Measurements from ENCODE around the gene SLF2.
"Not testable (repeated sequence)": the region's sequence is repeated elsewhere in the genome, so short reads cannot be mapped to it uniquely, and the experiment has no call there.

Gene SLF2

GRCh38 chr10:100881556-100882213 lies 31.1 kb upstream of the SLF2 start:
- no peak for DNase-seq

- no peak for DNase-seq
Measured at GRCh38 chr10:100882252-100882651, 30.5 kb upstream of the SLF2 start.

- DNase-seq = no peak
Measured at GRCh38 chr10:100882671-100883311, 30.0 kb upstream of the SLF2 start.

- no peak for DNase-seq
Measured at GRCh38 chr10:100883312-100883821, 29.4 kb upstream of the SLF2 start.

GRCh38 chr10:100885611-100886010 lies 27.2 kb upstream of the SLF2 start:
- DNase-seq = not testable (repeated sequence)

- no peak for DNase-seq
Measured at GRCh38 chr10:100886091-100886490, 26.7 kb upstream of the SLF2 start.

GRCh38 chr10:100886521-100886920 lies 26.2 kb upstream of the SLF2 start:
- no peak for DNase-seq

- no peak for DNase-seq
Measured at GRCh38 chr10:100886963-100887362, 25.8 kb upstream of the SLF2 start.

- DNase-seq = no peak
Measured at GRCh38 chr10:100887761-100888296, 24.9 kb upstream of the SLF2 start.

GRCh38 chr10:100888957-100889356 lies 23.8 kb upstream of the SLF2 start:
- DNase-seq = no peak

GRCh38 chr10:100889546-100889945 lies 23.2 kb upstream of the SLF2 start:
- DNase-seq = no peak

GRCh38 chr10:100890141-100890672 lies 22.6 kb upstream of the SLF2 start:
- DNase-seq = no peak

- DNase-seq = no peak
Measured at GRCh38 chr10:100890673-100891317, 22.0 kb upstream of the SLF2 start.

- DNase-seq = no peak
Measured at GRCh38 chr10:100894033-100894432, 18.7 kb upstream of the SLF2 start.

GRCh38 chr10:100894589-100895294 lies 18.0 kb upstream of the SLF2 start:
- DNase-seq = no peak

- no peak for DNase-seq
Measured at GRCh38 chr10:100895346-100895745, 17.4 kb upstream of the SLF2 start.

GRCh38 chr10:100895896-100896295 lies 16.9 kb upstream of the SLF2 start:
- no peak for DNase-seq

GRCh38 chr10:100896876-100897461 lies 15.8 kb upstream of the SLF2 start:
- DNase-seq = no peak

- DNase-seq = no peak
Measured at GRCh38 chr10:100897976-100898375, 14.8 kb upstream of the SLF2 start.

- no peak for DNase-seq
Measured at GRCh38 chr10:100899171-100899570, 13.6 kb upstream of the SLF2 start.

- no peak for DNase-seq
Measured at GRCh38 chr10:100901051-100901450, 11.7 kb upstream of the SLF2 start.

- no peak for DNase-seq
Measured at GRCh38 chr10:100902622-100903021, 10.1 kb upstream of the SLF2 start.

GRCh38 chr10:100904917-100905316 lies 7.8 kb upstream of the SLF2 start:
- DNase-seq = no peak
